Measurements from ENCODE around the gene CAPN2.
"Not testable (repeated sequence)": the region's sequence is repeated elsewhere in the genome, so short reads cannot be mapped to it uniquely, and the experiment has no call there.

The CAPN2 gene

DNA sequence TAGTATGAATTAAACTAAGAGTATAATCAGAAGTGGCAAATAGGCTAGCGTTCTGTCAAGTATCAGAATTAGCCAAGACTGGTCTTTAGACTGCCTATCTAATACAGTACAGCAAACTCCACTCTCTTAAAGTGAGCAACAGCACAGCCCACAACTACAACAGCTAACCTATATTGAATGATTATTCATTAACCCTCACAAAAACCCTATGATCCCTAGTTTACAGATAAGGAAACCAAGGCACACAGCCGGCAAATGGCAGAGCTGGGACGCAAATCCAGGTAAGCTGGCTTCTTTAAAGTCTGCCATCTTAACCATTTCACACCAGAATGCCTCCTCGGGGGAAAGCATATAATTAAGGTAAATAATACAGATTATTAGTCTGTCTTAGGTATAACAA, 81.4 kb downstream of the CAPN2 start:
- no peak for DNase-seq

DNA sequence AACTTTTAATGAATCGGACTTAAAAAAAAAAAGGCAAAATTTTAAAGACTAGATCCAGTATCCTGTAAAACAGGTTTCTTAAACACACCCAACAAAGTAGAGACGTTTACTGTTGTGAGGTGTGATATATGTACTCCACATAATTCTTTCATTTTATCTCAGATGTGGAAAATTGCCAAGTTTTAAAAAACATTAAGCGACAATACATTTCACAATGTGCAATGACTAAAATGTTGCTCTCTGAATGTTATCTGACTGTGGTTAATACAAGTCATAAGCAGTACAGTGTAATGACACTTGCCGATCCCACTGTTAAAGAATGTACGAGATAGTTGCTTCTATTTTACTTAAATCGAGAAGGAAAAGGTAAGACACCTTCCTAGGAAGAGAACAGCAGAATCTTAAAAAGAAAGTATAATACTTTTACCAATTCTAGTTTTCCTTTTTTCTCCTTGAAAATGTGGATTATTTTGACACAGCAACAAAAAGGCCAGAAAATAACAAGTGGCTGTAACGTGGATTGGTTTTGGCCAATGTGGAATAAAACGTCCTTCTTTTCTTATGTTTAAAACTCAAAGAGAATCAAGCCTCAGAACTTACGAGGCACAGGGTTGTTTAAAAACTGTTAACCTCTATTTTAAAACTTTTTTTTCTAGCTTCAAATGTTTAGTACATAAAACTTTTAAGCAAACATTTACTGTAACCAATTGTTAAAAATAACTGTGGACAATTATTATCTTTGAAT, 82.0 kb downstream of the CAPN2 start:
- DNase-seq, result no peak

DNA sequence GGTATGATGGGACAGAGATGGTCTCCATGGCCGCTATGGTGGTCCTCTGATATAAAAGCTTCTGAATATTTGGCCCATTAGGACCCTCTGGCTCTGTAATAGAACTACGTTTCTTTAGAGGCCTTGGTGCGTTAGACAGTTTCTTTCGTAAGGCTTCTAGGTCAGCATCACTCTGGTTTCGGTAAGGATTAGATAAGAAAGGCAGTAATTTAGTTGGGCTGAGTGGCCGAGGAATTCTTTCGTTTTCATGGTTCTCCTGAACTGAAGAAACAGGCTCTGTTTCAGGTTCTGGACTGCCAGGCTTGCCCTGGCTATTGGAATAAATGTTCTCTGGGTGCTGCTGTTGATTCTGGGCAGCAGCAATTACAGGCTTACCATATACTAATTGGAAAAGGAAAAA, 83.9 kb downstream of the CAPN2 start:
- DNase-seq, result no peak

DNA sequence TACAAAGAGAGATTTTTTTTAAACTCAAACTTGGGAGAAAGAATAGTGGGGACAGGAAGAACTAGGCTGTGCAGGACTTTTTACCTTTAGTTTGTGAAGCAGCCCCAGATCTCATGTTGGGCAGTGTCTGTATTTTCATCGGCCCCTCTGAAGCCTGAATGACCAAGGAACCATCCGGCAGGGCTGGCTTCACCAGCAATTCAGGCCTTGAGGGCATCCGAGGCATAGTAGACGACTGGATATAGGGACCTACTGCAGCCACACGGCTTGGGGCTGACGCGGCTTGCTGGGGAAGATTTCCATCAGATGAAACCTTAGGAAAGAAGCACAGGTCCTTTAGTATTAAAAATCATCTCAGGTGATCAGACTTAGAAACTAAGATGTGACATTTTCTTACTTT, 89.7 kb downstream of the CAPN2 start:
- no peak for DNase-seq

DNA sequence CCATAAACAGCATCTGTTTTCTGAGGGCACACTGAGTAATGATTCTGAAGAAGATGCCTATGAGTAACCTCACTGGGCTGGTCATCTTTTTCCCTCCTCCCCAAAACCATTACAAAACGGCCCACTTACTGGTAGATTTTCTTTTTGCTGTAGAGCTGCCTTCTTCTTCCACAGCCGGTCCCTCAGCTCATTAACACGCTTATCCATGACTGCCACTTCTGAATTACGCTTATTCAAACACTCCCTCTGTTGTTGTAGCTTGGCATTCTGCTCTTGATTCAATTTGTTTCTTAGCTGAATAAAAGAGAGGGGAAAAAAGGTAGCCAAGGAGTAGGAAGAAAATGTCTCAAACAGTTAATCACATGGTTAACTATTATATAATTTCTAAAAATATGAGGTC, 90.3 kb downstream of the CAPN2 start:
- no peak for DNase-seq

DNA sequence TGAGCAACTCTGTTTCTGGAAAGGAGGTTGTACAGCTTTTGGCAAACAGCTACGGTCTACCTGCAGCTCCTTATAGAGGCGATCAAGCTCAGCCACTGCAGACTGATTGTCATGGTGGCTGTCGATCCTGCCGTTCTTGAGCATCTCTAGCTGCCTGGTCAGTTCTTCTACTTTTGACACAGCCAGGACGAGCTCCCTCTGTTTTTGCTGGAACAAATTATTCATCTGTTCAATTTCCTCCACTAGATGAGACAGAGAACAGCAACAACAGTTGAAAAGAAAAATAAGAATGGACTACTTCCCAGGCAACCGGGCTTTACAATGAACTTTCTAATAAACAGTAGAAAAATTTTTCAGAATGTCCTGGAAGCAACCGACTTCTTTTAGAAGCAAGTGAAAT, 90.9 kb downstream of the CAPN2 start:
- DNase-seq, result no peak

DNA sequence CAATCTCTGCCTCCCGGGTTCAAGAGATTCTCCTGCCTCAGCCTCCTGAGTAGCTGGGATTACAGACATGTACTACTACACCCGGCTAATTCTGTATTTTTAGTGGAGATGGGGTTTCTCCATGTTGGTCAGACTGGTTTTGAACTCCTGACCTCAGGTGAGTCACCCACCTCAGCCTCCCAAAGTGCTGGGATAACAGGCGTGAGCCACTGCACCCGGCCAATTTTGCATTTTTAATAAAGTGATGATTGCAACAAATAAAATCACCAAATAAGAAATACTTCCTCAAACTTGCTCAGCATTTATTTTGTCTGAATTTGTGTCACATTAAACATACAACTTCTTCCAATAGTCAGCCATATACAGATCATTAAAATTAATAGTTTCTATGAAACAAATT, 97.6 kb downstream of the CAPN2 start:
- not testable (repeated sequence) for DNase-seq

DNA sequence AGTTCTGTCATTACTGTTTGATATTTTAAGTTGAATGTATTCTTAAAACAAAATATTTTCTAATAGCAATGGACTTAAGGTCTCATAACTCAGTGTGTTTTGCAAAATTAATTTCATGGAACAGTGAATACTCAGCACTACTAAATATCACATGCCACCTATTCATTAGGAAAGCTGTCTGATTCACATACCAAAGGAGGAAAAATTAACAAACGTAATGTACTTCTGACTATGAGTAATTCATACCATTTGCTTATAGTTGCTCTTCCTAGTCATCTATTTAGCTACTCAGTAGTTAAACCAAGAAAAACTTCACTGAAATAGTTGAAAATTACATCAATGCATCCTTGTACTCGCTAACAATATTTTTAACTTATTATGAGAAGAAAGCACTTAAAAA, 98.2 kb downstream of the CAPN2 start:
- no peak for DNase-seq

DNA sequence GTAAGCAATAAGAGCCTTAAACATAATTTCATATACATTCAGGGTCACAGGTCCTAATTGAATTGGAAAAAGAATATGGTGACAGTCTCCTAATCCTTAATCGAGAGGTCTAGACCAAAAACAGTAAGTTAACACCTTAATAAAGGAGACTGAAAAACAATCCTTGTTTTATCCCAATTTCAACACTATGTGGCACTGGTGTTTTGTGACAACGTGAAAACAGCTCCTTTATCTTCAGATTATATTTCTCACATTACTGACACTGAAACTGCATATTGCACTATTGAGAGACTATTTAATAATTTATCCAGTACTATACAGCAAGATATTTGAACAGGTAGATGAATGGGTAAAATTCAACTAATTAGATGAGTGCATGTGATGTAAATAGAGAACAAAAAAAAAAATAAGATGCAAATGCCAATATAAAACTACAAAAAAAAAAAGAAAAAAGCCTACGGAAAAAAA, 99.3 kb downstream of the CAPN2 start:
- peak; percentile 80 for DNase-seq

DNA sequence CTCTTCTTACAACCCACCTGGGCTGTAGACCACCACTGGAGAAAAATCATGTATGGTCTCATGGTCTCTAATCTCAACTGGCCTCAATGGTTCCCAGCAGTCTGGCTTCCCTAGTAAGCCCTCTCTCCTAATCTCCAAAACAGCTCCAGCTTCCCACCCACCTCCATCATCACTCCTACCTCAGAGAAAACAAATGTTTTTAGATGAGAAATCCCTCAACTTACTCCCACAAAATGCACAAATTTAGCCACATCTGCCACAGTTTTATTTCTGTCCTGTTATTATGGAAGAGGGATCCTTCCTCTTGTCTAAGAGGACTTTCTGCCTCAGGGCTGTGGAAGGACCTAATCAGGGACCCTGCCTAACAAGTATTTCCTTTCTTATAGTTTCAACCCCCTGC, 101.3 kb downstream of the CAPN2 start:
- no peak for DNase-seq

DNA sequence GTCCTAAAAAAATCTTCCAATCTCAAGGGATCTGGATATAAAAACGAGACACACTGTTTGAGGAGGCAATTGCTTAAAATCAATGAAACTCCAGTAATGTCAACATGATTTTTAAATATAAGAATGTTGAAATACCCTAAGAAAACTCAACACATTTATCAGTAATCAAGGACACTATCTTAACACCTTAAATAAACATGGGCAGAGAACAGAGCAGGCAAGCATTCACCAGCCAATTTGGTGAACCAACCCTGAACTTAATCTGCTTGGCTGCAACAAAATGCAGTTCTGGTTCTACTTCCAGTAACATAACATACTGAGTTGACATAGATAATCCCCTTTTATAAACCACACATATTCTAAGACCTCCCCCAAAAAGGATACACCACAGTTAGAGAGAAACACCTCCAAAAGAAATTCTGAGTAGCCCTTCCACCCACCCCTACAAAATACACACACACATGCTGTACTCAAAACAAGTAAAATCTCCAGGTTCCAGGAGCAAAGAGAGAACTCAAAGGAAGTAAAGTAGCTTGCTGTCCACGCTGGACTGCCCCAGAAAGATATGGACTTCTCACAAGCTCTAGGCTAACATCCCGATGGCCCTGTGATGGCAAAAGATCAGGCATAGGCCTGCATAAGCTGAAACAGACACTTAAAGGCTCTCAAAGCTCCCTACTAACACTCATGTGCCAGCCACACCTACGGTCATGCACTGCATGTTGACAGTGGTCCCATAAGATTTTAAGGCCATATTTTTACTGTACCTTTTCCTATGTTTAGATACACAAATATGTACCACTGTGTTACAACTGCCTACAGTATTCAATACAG, 102.9 kb downstream of the CAPN2 start:
- DNase-seq, result no peak

DNA sequence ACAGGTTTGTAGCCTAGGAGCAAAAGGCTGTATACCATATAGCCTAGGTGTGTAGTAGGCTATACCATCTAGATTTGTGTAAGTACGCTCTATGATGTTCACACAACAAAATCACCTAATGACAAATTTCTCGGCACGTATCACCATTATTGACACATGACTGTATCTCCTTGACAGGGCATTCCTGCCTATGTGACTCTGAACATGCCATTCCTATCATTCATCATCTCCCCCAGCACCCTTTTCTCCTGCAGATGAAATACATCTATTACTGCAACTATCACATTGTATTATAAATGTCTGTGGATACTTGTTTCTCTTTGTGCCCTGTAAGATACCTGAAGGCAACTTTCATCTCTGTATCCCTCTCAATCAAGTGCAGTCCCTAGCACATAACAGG, 103.5 kb downstream of the CAPN2 start:
- DNase-seq, result no peak

DNA sequence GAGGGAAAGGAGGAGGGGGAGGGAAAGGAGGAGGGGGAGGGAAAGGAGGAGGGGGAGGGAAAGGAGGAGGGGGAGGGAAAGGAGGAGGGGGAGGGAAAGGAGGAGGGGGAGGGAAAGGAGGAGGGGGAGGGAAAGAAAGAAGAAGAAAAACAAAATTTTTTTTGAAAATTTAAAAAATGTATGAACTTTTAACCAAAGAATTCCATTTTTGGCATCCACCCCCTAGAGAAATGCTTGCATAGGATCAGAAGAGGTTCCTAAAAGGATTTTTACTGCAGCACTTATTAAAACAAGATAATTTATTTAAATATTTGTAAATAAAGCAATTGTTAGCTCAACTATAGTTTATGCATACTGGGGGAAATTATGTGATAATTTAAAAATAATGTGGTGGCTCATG, 104.9 kb downstream of the CAPN2 start:
- not testable (repeated sequence) for DNase-seq

DNA sequence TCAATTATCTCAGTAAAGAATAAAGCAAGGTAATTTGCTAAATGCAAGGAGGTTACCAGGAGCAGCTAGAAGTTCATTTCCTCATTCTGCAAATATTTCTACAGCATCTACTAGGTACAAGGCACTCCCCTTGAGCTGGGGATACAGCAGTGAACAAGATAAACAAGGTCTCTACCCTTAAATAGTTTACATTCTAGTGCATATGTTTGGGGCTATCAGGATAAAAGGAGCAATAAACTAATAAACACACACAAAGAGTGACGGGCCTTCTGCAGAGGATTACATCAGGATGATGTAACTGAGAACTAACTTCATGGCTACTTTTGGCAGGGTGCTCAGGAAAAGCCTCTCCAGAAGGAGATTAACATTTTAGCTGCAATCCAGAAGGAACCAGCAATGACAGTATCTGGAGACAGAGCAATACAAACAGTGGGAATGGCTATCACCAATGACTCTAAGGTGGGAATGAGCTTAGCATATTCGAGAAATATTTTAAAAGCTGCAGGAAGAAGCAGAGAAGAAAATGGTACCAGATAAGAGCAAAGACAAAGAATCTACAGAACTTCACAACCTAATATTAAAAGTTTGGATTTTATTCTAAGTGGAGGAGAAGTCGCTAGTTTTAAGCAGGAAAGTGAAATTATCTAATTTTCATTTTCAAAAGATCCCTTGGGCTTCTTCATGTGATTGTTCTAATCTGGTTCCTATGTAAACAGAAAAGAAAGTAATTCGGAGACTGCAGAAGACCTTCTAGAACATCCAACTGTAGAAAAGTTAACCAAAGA, 107.6 kb downstream of the CAPN2 start:
- DNase-seq, result peak; percentile 56

DNA sequence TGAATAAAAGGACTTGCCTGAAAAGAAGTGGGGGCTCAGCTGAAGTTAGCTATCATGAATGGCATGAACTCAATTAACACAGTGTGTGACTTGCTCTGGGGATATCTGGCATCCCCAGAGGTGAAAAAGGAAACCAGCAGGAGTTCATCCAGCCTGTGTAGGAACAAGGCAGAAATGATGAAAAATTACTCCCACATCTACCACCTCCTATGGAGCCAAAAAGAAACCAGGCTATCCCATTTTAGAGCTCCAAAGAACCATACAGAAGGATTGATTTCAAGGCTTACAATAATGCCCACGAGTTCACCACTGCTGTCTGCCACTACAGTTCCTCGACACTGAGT, 108.1 kb downstream of the CAPN2 start:
- DNase-seq, result peak; percentile 25

DNA sequence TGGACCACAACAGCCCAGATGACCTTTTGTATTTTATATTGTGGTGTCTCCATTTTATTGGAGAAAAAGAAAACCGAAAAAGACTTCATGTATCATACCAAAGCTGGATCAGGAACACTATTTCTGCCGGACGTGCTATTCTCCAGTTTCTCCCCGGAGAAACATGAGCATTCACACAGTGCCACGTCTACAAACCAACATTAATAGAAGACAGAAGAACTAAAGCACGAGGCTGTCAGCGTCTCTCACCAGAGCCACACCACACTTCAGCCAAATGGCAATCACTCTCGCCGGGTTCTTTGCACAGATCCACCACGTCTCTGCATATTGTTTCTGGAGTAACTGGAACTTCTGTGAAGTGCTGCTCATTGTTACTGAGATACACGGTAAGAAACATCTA, 108.6 kb downstream of the CAPN2 start:
- no peak for DNase-seq

DNA sequence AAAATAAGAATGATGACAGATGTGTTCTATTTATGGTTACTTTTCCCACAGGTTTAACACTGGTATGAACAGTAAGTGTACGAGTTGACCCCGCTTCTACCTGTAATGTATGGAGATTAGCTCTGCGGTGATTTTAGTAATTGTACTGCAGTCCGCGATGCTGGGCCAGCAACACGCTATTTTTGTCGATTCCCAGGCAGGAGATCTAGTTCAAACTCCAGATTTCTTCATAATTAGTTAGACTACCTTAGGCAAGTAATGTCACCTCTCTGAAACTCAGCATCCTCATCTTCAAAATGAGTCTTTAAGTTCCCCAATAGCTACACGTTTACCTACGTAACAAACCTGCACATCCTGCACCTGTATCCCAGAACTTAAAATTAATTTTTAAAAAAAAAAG, 111.9 kb downstream of the CAPN2 start:
- no peak for DNase-seq

DNA sequence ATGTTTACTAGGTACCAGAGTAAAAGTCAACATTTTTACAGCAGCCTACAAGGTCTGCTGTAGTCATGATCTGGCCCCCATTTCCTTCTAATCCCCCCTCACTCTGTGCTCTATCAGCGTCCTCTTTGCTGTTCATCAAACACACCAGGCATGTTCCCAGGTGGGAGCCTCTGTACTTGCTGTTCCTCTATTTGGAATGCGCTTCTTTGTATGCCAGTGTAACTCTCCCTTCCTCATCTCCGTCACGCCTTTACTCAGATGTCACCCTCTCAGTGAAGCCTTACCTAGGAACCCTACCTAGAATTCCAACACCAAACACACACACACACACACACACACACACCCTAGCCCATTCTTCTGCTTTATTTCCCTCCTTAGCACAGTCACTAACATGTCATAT, 112.4 kb downstream of the CAPN2 start:
- DNase-seq, result no peak

All from OCI-M1 (cell line).